GM12878 (cell line): ENCODE results near the gene S100A4.

ENCODE experiments used
- BCL11A ChIP-seq: IDR thresholded peaks from 2 replicates; pipeline ENCODE4 v1.6.1; 2011; ENCODE audit warnings: low read depth, low read length
- BHLHE40 ChIP-seq, 2 experiments: fragments of 450-650 bp in 1 of 2; IDR thresholded peaks; 2 replicates each; pipeline ENCODE4 v1.6.1; 2011 to 2017; ENCODE audit warnings: low read depth in 2 of 2, borderline replicate concordance in 1 of 2, improper control_type of control experiment in 1 of 2, low read length in 1 of 2, mild to moderate bottlenecking in 1 of 2
- EZH2 ChIP-seq: IDR thresholded peaks from 2 replicates; pipeline ENCODE4 v1.6.1; 2012; ENCODE audit warnings: low read depth, mild to moderate bottlenecking, control low read depth, inconsistent platforms, low read length, borderline replicate concordance; ENCODE audit not compliant: control insufficient read depth
- NBN ChIP-seq: fragments of 450-650 bp; IDR thresholded peaks from 2 replicates; pipeline ENCODE4 v1.6.1; 2016
- POLR2A ChIP-seq: IDR thresholded peaks from 2 replicates; pipeline ENCODE4 v1.6.1; 2011; ENCODE audit warnings: low read depth, mild to moderate bottlenecking, low read length
- POU2F2 ChIP-seq: IDR thresholded peaks from 3 replicates; pipeline ENCODE4 v1.6.1; 2011; ENCODE audit warnings: low read depth, mild to moderate bottlenecking, low read length, borderline replicate concordance
- RAD51 ChIP-seq: fragments of 450-650 bp; IDR thresholded peaks from 2 replicates; pipeline ENCODE4 v1.6.1; 2016; ENCODE audit warnings: moderate library complexity, mild to moderate bottlenecking, inconsistent platforms
- SIN3A ChIP-seq: IDR thresholded peaks from 2 replicates; pipeline ENCODE4 v1.6.1; 2012; ENCODE audit warnings: low read depth, low read length, improper control_type of control experiment
- TAF1 ChIP-seq: IDR thresholded peaks from 2 replicates; pipeline ENCODE4 v1.6.1; 2011; ENCODE audit warnings: mild to moderate bottlenecking, low read depth, low read length, borderline replicate concordance
- TF ChIP-seq, protein P1 (sequence below), 3 experiments: IDR thresholded peaks in 2 of 3; conservative IDR thresholded peaks in 1 of 3; 2 replicates each; pipeline ENCODE4 v1.5.1; 2011; ENCODE audit warnings: low read depth in 3 of 3, low read length in 3 of 3, mild to moderate bottlenecking in 3 of 3, control low read depth in 2 of 3, moderate library complexity in 2 of 3, inconsistent platforms in 1 of 3, mixed read lengths in 1 of 3; ENCODE audit not compliant: control insufficient read depth in 2 of 3, insufficient read depth in 1 of 3; ENCODE audit errors: extremely low read depth in 1 of 3
- TF ChIP-seq, protein P2 (sequence below): IDR thresholded peaks from 2 replicates; pipeline ENCODE4 v1.6.1; 2012; ENCODE audit warnings: low read depth, low read length, improper control_type of control experiment

DNA sequence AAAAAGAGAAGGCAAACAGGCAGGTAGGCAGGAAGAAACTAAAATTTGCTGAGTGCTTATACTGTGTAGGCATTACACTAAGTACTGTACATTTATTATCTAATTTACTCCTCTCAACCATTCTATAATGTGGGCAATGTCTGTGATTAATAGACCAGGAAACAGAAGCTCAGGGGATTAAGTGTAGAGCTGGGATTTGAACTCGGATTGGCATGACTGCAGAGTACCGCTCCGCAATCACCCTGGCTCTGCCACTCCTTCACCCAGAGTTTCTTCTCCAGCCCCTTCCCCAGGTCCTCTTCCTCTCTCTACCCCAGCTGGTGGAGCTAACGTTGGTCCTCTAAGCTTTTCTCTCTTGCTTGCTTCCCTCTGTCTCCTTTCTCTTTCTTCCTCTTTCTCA lies 31.5 kb upstream of the S100A4 start:
- no peak for TF ChIP-seq BCL11A
- TF ChIP-seq POLR2A: no peak
- TF ChIP-seq, protein P1, sequence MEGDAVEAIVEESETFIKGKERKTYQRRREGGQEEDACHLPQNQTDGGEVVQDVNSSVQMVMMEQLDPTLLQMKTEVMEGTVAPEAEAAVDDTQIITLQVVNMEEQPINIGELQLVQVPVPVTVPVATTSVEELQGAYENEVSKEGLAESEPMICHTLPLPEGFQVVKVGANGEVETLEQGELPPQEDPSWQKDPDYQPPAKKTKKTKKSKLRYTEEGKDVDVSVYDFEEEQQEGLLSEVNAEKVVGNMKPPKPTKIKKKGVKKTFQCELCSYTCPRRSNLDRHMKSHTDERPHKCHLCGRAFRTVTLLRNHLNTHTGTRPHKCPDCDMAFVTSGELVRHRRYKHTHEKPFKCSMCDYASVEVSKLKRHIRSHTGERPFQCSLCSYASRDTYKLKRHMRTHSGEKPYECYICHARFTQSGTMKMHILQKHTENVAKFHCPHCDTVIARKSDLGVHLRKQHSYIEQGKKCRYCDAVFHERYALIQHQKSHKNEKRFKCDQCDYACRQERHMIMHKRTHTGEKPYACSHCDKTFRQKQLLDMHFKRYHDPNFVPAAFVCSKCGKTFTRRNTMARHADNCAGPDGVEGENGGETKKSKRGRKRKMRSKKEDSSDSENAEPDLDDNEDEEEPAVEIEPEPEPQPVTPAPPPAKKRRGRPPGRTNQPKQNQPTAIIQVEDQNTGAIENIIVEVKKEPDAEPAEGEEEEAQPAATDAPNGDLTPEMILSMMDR (IDR thresholded peaks at IDR 0.05 in 2 of 3, conservative IDR thresholded peaks at IDR 0.05 in 1 of 3; ENCODE audit: control insufficient read depth in 2 of 3, extremely low read depth in 1 of 3, insufficient read depth in 1 of 3, low read depth in 3 of 3, low read length in 3 of 3): no peak
- TF ChIP-seq EZH2: no peak
- TF ChIP-seq, protein P2, sequence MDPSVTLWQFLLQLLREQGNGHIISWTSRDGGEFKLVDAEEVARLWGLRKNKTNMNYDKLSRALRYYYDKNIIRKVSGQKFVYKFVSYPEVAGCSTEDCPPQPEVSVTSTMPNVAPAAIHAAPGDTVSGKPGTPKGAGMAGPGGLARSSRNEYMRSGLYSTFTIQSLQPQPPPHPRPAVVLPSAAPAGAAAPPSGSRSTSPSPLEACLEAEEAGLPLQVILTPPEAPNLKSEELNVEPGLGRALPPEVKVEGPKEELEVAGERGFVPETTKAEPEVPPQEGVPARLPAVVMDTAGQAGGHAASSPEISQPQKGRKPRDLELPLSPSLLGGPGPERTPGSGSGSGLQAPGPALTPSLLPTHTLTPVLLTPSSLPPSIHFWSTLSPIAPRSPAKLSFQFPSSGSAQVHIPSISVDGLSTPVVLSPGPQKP: no peak
- no peak for TF ChIP-seq SIN3A
- TF ChIP-seq POU2F2: no peak
- no peak for TF ChIP-seq TAF1
- no peak for TF ChIP-seq RAD51
- TF ChIP-seq BHLHE40 (IDR thresholded peaks at IDR 0.05; ENCODE audit: borderline replicate concordance in 1 of 2, low read depth in 2 of 2, low read length in 1 of 2): no peak
- no peak for TF ChIP-seq NBN
